Stimulated activated naive B cell treated with anti-CD40 and anti-IgM and Interleukin-4, amounts not matched to agents 10 μg/mL and 1 μg/mL and 100 μg/mL, for 72 hours (primary cell): ENCODE measurements around the gene LSG1.

Experiments
- ATAC-seq, 2 donors: fragments of 150-1000 bp; cut with Tn5 transposase; replicated peaks; 2 replicates each; pipeline ENCODE4 v1.10.0; 2021; ENCODE audit warnings: moderate library complexity in 1 of 2
- DNase-seq: peaks from one replicate; pipeline ENCODE4 v3.0.0; 2021
- H3K27ac Mint-ChIP-seq: one replicate; pipeline ENCODE4 v1.8.0; 2022; ENCODE audit warnings: mild to moderate bottlenecking, mixed read lengths
- H3K27me3 Mint-ChIP-seq, 2 donors: one replicate each; pipeline ENCODE4 v1.8.0; 2022; ENCODE audit warnings: mixed read lengths in 2 of 2
- H3K36me3 Mint-ChIP-seq, 2 donors: one replicate each; pipeline ENCODE4 v1.8.0; 2022; ENCODE audit warnings: mixed read lengths in 2 of 2, mild to moderate bottlenecking in 1 of 2
- H3K4me1 Mint-ChIP-seq, 2 donors: one replicate each; pipeline ENCODE4 v1.8.0; 2022; ENCODE audit warnings: mixed read lengths in 2 of 2, mild to moderate bottlenecking in 1 of 2
- H3K4me3 Mint-ChIP-seq, 2 donors: one replicate each; pipeline ENCODE4 v1.8.0; 2022; ENCODE audit warnings: mild to moderate bottlenecking in 2 of 2, mixed read lengths in 2 of 2, moderate library complexity in 1 of 2
- H3K9me3 Mint-ChIP-seq, 2 donors: one replicate each; pipeline ENCODE4 v1.8.0; 2022; ENCODE audit warnings: mixed read lengths in 2 of 2, mild to moderate bottlenecking in 1 of 2

Gene LSG1

GRCh38 chr3:194623449-194624290 is 48.3 kb downstream of the LSG1 start:
- Mint-ChIP-seq H3K9me3 (no peaks in the 10 kb centered on the region), H3K27me3 (no peaks in the 10 kb centered on the region), H3K4me3 (no peak overlapping the region), H3K4me1 (no peaks in the 10 kb centered on the region), H3K36me3 (no peaks in the 10 kb centered on the region), H3K27ac (no peak overlapping the region)
- ATAC-seq (no peak), DNase-seq (no peak)

- H3K27me3 Mint-ChIP-seq, result no peaks in the 10 kb centered on the region
- H3K4me1 Mint-ChIP-seq, result no peaks in the 10 kb centered on the region
- ATAC-seq (no peak), DNase-seq (no peak)
- no peaks in the 10 kb centered on the region for H3K36me3 Mint-ChIP-seq
- H3K4me3 Mint-ChIP-seq, result no peak overlapping the region
- H3K9me3 Mint-ChIP-seq, result no peaks in the 10 kb centered on the region
- no peak overlapping the region for H3K27ac Mint-ChIP-seq
Measured at GRCh38 chr3:194622621-194623340, 49.2 kb downstream of the LSG1 start.

DNA sequence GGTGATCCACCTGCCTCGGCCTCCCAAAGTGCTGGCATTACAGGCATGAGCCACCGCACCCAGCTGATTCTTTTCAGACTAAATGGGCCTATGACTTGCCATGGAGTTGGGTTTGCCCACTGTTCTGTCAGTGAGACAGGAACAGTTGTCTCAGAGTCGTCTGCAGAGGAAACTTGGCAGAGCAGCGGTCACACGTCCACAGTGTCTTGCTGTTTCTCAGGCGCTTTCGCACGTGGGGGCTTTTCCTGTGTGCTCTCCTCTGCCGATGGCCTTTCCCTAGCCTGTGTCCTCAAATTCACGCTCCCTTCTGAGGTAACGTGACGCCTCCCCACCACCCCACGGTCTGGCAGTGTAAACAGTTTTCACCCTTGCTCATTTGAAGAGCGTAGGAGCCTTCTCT is 50.0 kb downstream of the LSG1 start:
- H3K9me3 Mint-ChIP-seq, result no peaks in the 10 kb centered on the region
- no peaks in the 10 kb centered on the region for H3K36me3 Mint-ChIP-seq
- H3K27ac Mint-ChIP-seq, result no peak overlapping the region
- no peaks in the 10 kb centered on the region for H3K4me1 Mint-ChIP-seq
- DNase-seq (no peak), ATAC-seq (no peak)
- H3K27me3 Mint-ChIP-seq, result no peaks in the 10 kb centered on the region
- no peak overlapping the region for H3K4me3 Mint-ChIP-seq

DNA sequence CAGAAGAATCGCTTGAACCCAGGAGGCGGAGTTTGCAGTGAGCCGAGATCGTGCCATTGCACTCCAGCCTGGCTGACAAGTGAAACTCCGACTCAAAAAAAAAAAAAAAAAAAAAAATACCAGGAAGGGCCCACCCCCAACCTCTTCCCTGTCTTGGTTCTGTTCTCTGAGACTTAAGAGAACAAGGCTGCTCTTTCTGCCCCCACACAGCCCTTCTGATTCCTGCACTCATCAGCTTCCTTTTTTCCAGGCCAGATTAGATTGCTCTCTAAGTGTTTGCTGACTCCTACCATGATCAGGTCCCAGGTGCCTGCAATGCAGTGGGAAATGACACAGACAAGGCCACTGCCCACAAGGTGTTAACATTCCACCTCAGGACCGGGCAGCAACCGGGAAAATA is 51.8 kb downstream of the LSG1 start:
- H3K9me3 Mint-ChIP-seq, result no peaks in the 10 kb centered on the region
- ATAC-seq (no peak), DNase-seq (no peak)
- no peaks in the 10 kb centered on the region for H3K4me1 Mint-ChIP-seq
- no peaks in the 10 kb centered on the region for H3K36me3 Mint-ChIP-seq
- H3K27ac Mint-ChIP-seq, result no peak overlapping the region
- no peak overlapping the region for H3K4me3 Mint-ChIP-seq
- no peaks in the 10 kb centered on the region for H3K27me3 Mint-ChIP-seq

DNA sequence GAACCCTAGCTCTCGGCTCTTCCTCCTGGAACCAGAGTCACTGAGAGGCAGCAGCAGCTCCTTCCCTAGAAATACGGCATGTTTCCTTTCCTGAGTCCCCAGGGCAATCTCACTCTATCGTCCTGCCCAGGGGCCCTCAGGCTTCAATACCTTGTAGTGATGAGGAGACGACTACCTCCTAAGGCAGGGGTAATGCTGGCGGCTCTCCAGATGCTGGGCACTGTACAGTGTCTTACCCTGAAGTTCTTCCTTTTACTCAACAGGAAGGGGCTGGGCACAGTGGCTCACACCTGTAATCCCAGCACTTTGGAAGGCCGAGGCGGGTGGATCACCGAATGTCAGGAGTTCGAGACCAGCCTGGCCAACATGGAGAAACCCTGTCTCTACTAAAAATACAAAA is 52.2 kb downstream of the LSG1 start:
- DNase-seq, result no peak
- no peak overlapping the region for H3K4me3 Mint-ChIP-seq
- H3K36me3 Mint-ChIP-seq, result no peaks in the 10 kb centered on the region
- H3K9me3 Mint-ChIP-seq, result no peaks in the 10 kb centered on the region
- no peaks in the 10 kb centered on the region for H3K27me3 Mint-ChIP-seq
- H3K4me1 Mint-ChIP-seq, result no peaks in the 10 kb centered on the region
- H3K27ac Mint-ChIP-seq, result peak overlapping the region; percentile 44
- ATAC-seq, result no peak

- H3K27ac Mint-ChIP-seq, result no peak overlapping the region
- H3K4me3 Mint-ChIP-seq, result no peak overlapping the region
- DNase-seq, result no peak
- no peaks in the 10 kb centered on the region for H3K9me3 Mint-ChIP-seq
- no peaks in the 10 kb centered on the region for H3K27me3 Mint-ChIP-seq
- ATAC-seq, result no peak
- no peaks in the 10 kb centered on the region for H3K4me1 Mint-ChIP-seq
- H3K36me3 Mint-ChIP-seq, result no peaks in the 10 kb centered on the region
Measured at GRCh38 chr3:194618858-194619608, 53.0 kb downstream of the LSG1 start.

DNA sequence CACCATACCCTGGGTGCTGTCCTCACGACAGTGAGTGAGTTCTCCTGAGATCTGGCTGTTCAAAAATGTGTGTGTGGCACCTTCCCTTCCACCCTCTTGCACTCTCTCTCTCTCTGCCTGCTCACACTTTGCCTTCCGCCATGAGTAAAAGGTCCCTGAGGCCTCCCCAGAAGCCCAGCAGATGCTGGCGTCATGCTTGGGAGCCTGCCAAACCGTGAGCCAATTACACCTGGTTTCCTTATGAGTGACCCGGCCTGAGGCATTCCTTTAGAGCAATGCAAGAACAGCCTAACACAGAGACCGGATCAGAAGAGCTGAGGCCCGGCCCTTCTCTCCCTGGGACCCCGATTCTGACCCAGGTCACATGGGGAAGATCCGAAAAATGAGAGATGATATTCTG is 54.2 kb downstream of the LSG1 start:
- Mint-ChIP-seq H3K4me1 (no peaks in the 10 kb centered on the region), H3K27me3 (no peaks in the 10 kb centered on the region), H3K9me3 (no peaks in the 10 kb centered on the region), H3K36me3 (no peaks in the 10 kb centered on the region), H3K4me3 (no peak overlapping the region), H3K27ac (no peak overlapping the region)
- ATAC-seq (no peak), DNase-seq (no peak)

GRCh38 chr3:194617143-194617671 is 54.8 kb downstream of the LSG1 start:
- no peaks in the 10 kb centered on the region for H3K4me1 Mint-ChIP-seq
- no peaks in the 10 kb centered on the region for H3K27me3 Mint-ChIP-seq
- H3K36me3 Mint-ChIP-seq, result no peaks in the 10 kb centered on the region
- no peak overlapping the region for H3K4me3 Mint-ChIP-seq
- DNase-seq (no peak), ATAC-seq (no peak)
- H3K27ac Mint-ChIP-seq, result no peak overlapping the region
- H3K9me3 Mint-ChIP-seq, result no peaks in the 10 kb centered on the region

DNA sequence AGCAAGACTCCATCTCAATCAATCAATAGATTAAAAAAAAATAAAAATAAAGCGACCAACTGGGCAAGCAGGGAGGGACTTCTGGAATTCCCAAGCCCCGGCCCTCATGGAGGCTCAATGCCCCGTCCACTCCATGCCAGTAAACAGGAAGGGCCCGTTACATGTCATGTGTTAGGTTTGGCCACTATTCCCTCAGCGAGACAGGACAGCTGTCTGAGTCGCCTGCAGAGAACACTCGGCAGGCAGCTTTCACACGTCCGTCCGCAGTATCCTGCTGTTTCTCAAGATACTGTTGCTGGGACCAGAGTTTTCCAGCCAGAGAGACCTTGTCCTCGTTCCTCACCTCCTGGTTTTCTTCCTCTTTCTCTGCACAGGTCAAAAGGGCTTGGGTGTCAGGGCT is 56.8 kb downstream of the LSG1 start:
- no peak overlapping the region for H3K27ac Mint-ChIP-seq
- ATAC-seq (no peak), DNase-seq (no peak)
- H3K4me3 Mint-ChIP-seq, result no peak overlapping the region
- H3K36me3 Mint-ChIP-seq, result no peaks in the 10 kb centered on the region
- H3K9me3 Mint-ChIP-seq, result no peaks in the 10 kb centered on the region
- no peaks in the 10 kb centered on the region for H3K27me3 Mint-ChIP-seq
- H3K4me1 Mint-ChIP-seq, result peaks cover 0 to 1% of the 10 kb centered on the region in 2 donors

GRCh38 chr3:194612221-194612620 is 59.8 kb downstream of the LSG1 start:
- no peak for ATAC-seq
- Mint-ChIP-seq H3K4me3 (no peak overlapping the region), H3K4me1 (peaks cover 0 to 1% of the 10 kb centered on the region in 2 donors)

GRCh38 chr3:194610689-194611088 is 61.3 kb downstream of the LSG1 start:
- no peak overlapping the region for H3K4me3 Mint-ChIP-seq
- H3K36me3 Mint-ChIP-seq, result no peaks in the 10 kb centered on the region
- peaks cover 0 to 1% of the 10 kb centered on the region in 2 donors for H3K4me1 Mint-ChIP-seq
- no peaks in the 10 kb centered on the region for H3K9me3 Mint-ChIP-seq
- ATAC-seq (no peak), DNase-seq (no peak)
- no peak overlapping the region for H3K27ac Mint-ChIP-seq
- no peaks in the 10 kb centered on the region for H3K27me3 Mint-ChIP-seq

More at GRCh38 chr3:194612221-194612620, 59.8 kb downstream of the LSG1 start:
- Mint-ChIP-seq H3K36me3 (no peaks in the 10 kb centered on the region), H3K27ac (no peak overlapping the region), H3K9me3 (no peaks in the 10 kb centered on the region), H3K27me3 (no peaks in the 10 kb centered on the region)
- no peak for DNase-seq

GRCh38 chr3:194609601-194610000 is 62.4 kb downstream of the LSG1 start:
- Mint-ChIP-seq H3K27ac (no peak overlapping the region), H3K36me3 (no peaks in the 10 kb centered on the region), H3K4me1 (peaks cover 0 to 1% of the 10 kb centered on the region in 2 donors), H3K27me3 (no peaks in the 10 kb centered on the region), H3K4me3 (no peak overlapping the region), H3K9me3 (no peaks in the 10 kb centered on the region)
- ATAC-seq, result no peak
- no peak for DNase-seq

GRCh38 chr3:194608981-194609380 is 63.0 kb downstream of the LSG1 start:
- DNase-seq (no peak), ATAC-seq (no peak)
- Mint-ChIP-seq H3K9me3 (no peaks in the 10 kb centered on the region), H3K4me3 (no peak overlapping the region), H3K36me3 (no peaks in the 10 kb centered on the region), H3K27me3 (no peaks in the 10 kb centered on the region), H3K27ac (no peak overlapping the region), H3K4me1 (peaks cover 0 to 1% of the 10 kb centered on the region in 2 donors)

GRCh38 chr3:194607592-194608389 is 64.2 kb downstream of the LSG1 start:
- Mint-ChIP-seq H3K9me3 (no peaks in the 10 kb centered on the region), H3K27me3 (no peaks in the 10 kb centered on the region), H3K4me3 (no peak overlapping the region), H3K36me3 (no peaks in the 10 kb centered on the region), H3K4me1 (peaks cover 0 to 1% of the 10 kb centered on the region in 2 donors), H3K27ac (no peak overlapping the region)
- ATAC-seq, result no peak
- no peak for DNase-seq
